HG03039 (cell line): ENCODE data around the gene PRPF40B.

Experiments
- ATAC-seq: cut with Tn5 transposase; IDR thresholded peaks from one replicate; pipeline ENCODE4 v1.9.1; 2021; ENCODE audit warnings: mild to moderate bottlenecking, moderate library complexity; ENCODE audit not compliant: unreplicated experiment

PRPF40B gene

DNA sequence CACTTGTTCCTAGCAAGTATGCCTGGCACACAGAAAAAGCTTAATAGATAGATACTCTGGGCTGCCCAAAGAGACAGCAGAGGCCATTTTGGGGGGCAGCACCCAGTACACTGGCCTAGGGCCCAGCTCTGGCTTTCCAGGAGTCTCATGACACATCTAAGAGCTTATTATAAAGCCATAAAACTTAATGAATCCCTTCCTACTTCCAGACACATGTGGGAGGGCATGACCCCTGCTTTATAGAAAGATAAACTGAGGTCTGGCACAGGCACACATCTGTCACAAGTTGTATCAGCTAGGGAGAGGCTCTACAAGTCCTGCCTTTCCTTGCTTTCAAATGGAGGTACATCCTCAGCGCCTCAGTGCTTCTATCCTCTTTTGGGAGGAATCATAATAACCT is 56.7 kb downstream of the PRPF40B start:
- ATAC-seq = no peak

- ATAC-seq = no peak
Measured at GRCh38 chr12:49683599-49684309, 60.4 kb downstream of the PRPF40B start.

GRCh38 chr12:49684310-49684854 is 61.0 kb downstream of the PRPF40B start:
- ATAC-seq = no peak

GRCh38 chr12:49687941-49688340 is 64.6 kb downstream of the PRPF40B start:
- ATAC-seq = no peak

DNA sequence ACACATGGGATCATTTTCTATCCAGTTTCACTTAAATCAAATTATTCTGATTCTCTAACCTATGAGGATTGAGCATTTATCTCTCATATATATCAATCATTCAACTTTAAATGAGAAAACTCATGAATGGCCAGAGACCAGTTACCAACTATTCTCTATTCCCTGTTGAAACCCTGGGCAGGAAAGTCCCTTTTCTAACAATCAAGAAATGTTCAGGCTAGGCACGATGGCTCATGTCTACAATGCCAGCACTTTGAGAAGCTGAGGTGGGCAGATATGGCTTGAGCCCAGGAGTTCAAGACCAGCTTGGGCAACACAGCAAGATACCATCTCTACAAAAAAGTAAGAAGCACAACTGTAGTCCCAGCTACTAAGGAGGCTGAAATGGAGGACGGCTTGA is 65.9 kb downstream of the PRPF40B start:
- ATAC-seq = no peak

DNA sequence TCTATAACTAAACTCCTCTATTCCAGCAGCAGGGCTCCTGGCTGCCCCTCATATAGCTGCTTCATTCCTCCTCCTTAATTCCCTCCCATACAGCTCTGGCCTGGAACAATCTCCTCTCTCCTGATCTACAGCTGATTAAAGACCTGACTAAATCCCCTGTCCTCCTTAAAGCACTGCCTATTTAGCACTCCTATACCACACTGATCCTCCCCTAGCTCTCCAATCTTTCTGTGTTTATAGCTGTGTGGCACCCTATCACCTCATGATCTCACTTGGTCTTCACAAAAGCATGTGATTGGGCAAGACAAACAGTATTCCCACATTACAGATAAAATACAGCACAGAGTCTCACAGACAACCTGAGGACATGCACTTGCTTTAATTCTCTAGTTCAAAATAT is 66.4 kb downstream of the PRPF40B start:
- no peak for ATAC-seq

GRCh38 chr12:49692851-49693250 is 69.5 kb downstream of the PRPF40B start:
- no peak for ATAC-seq

DNA sequence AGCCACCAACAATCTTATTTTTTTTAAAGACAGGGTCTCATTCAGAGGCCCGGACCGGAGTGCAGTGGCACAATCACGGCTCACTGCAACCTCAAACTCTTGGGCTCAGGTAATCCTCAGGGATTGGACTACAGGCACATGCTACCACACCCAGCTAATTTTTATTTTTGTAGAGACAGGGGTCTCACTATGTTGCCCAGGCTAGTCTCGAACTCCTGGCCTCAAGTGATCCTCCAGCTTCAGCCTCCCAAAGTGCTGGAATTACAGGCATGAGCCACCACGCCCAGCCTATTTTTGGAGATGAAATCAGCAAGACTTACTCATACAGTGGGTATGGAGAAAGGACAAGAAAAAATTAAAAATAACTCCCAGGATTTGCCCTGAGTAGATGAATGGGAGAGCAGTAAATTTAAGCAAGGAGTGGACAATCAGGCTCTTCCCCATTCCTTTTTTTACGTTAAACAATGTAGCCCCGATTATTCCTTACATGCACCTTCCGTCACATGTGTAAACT is 70.6 kb downstream of the PRPF40B start:
- ATAC-seq = no peak
